ENCODE data around the gene CTNNA2.

DNA sequence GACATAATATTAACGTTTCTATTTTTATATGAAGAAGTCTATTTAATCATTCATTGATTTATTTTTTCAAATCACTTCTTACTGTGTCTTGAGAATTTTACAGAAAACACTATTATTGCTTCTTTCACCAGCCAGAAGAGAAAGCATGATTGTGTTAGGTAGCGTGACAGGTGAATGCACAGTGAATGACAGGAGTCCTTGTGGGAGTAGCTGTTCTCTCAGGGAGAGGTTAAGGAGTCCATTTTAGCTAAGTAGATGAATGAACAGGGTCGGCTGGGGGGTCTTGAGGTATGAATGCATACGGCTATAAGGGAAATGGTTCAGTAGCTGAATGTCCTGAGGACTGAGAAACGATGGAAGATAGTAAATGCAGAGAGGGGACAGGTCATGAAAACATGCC, 56.2 kb downstream of the CTNNA2 start:
- TF ChIP-seq, protein P1, sequence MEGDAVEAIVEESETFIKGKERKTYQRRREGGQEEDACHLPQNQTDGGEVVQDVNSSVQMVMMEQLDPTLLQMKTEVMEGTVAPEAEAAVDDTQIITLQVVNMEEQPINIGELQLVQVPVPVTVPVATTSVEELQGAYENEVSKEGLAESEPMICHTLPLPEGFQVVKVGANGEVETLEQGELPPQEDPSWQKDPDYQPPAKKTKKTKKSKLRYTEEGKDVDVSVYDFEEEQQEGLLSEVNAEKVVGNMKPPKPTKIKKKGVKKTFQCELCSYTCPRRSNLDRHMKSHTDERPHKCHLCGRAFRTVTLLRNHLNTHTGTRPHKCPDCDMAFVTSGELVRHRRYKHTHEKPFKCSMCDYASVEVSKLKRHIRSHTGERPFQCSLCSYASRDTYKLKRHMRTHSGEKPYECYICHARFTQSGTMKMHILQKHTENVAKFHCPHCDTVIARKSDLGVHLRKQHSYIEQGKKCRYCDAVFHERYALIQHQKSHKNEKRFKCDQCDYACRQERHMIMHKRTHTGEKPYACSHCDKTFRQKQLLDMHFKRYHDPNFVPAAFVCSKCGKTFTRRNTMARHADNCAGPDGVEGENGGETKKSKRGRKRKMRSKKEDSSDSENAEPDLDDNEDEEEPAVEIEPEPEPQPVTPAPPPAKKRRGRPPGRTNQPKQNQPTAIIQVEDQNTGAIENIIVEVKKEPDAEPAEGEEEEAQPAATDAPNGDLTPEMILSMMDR (IDR thresholded peaks at IDR 0.05) = no peak
- TF ChIP-seq POLR2A (IDR thresholded peaks at IDR 0.05) (no peak), POLR2AphosphoS5 (IDR thresholded peaks at IDR 0.05) (no peak), EP300 (IDR thresholded peaks at IDR 0.05; ENCODE audit: low read depth) (no peak)

Data from transverse colon (tissue), 4 donors.